Measurements from ENCODE around the gene GCH1.
"Not testable (repeated sequence)": the region's sequence is repeated elsewhere in the genome, so short reads cannot be mapped to it uniquely, and the experiment has no call there.

The GCH1 gene

GRCh38 chr14:54928216-54928615 is 25.6 kb upstream of the GCH1 start:
- no peak for DNase-seq (ENCODE audit: extremely low spot score)
- POLR2A ChIA-PET, result interaction anchor here (0.6 kb wide), 1 partner anchor 27 kb away, joined by 5 read pairs; no protein-coding TSS in a partner anchor
- no peak for TF ChIP-seq L3MBTL2 (conservative IDR thresholded peaks at IDR 0.05)
- TF ChIP-seq FOXM1 (IDR thresholded peaks at IDR 0.05; ENCODE audit: borderline replicate concordance), result no peak
- TF ChIP-seq SP1 (IDR thresholded peaks at IDR 0.05), result no peak
- no peak for TF ChIP-seq CTBP1 (IDR thresholded peaks at IDR 0.05; ENCODE audit: borderline replicate concordance)
- no peak for TF ChIP-seq HDGF (IDR thresholded peaks at IDR 0.05; ENCODE audit: borderline replicate concordance)
- CTCF ChIA-PET, result no interaction called here

- ChIA-PET CTCF (no interaction called here), POLR2A (no interaction called here)
- TF ChIP-seq FOXA1 (IDR thresholded peaks at IDR 0.05) (no peak), FOXK2 (IDR thresholded peaks at IDR 0.05) (no peak), HDGF (IDR thresholded peaks at IDR 0.05; ENCODE audit: borderline replicate concordance) (no peak), CTBP1 (IDR thresholded peaks at IDR 0.05; ENCODE audit: borderline replicate concordance) (no peak), BHLHE40 (IDR thresholded peaks at IDR 0.05; ENCODE audit: borderline replicate concordance) (no peak), SP1 (IDR thresholded peaks at IDR 0.05) (no peak), ELF4 (IDR thresholded peaks at IDR 0.05) (no peak), PKNOX1 (IDR thresholded peaks at IDR 0.05) (no peak), FOXM1 (IDR thresholded peaks at IDR 0.05; ENCODE audit: borderline replicate concordance) (no peak), TARDBP (IDR thresholded peaks at IDR 0.05) (no peak), L3MBTL2 (conservative IDR thresholded peaks at IDR 0.05) (no peak), NFRKB (IDR thresholded peaks at IDR 0.05) (no peak)
- DNase-seq (ENCODE audit: extremely low spot score), result no peak
Observed at GRCh38 chr14:54927551-54927950, 24.9 kb upstream of the GCH1 start.

DNA sequence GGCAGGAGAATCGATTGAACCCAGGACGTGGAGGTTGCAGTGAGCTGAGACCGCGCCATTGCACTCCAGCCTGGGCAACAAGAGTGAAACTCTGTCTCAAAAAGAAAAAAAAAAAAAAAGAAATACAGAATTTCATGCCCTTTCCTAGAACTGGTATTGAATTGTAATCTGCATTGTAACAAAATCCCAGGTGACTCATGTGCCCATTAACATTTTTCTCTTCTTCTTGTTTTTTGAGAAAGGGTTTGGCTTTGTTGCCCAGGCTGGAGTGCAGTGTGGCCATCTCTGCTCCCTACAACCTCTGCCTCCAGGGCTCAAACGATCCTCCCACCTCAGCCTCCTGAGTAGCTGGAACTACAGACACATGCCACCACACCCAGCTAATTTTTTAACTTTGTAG is 23.9 kb upstream of the GCH1 start:
- POLR2A ChIA-PET; CTCF ChIA-PET; DNase-seq (ENCODE audit: extremely low spot score): not testable (repeated sequence)

DNA sequence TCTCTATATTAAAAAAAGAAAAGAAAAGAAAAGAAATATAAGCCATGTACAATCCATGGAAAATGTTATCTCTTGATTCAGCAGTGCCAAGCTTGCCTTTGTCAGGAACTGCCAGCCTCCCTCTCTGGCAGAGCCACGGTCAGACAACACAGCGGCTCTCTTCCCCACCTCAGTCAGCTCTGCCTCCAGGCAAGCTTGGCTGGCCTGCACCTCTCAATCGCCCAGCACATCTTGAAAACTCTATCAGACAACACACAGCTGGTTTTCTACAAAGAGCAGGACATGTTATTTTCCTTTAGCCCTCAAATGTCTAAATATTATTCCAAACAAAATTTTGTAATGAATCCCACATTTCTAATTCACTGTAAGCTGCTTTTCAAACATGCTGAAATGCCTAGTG is 20.0 kb upstream of the GCH1 start:
- CTCF ChIA-PET, result no interaction called here
- POLR2A ChIA-PET, result no interaction called here
- TF ChIP-seq HDGF (IDR thresholded peaks at IDR 0.05; ENCODE audit: borderline replicate concordance) (no peak), SP1 (IDR thresholded peaks at IDR 0.05) (no peak), CTBP1 (IDR thresholded peaks at IDR 0.05; ENCODE audit: borderline replicate concordance) (no peak), BHLHE40 (IDR thresholded peaks at IDR 0.05; ENCODE audit: borderline replicate concordance) (no peak), FOXK2 (IDR thresholded peaks at IDR 0.05) (no peak), FOXA1 (IDR thresholded peaks at IDR 0.05) (no peak), L3MBTL2 (conservative IDR thresholded peaks at IDR 0.05) (no peak), TARDBP (IDR thresholded peaks at IDR 0.05) (no peak), ARNT (IDR thresholded peaks at IDR 0.05) (no peak), ZNF384 (IDR thresholded peaks at IDR 0.05) (no peak), LEF1 (IDR thresholded peaks at IDR 0.05; ENCODE audit: borderline replicate concordance) (no peak), SUZ12 (IDR thresholded peaks at IDR 0.05) (no peak), PKNOX1 (IDR thresholded peaks at IDR 0.05) (no peak), NFRKB (IDR thresholded peaks at IDR 0.05) (no peak), FOXM1 (IDR thresholded peaks at IDR 0.05; ENCODE audit: borderline replicate concordance) (no peak), ELF4 (IDR thresholded peaks at IDR 0.05) (no peak)
- no peak for DNase-seq (ENCODE audit: extremely low spot score)

DNA sequence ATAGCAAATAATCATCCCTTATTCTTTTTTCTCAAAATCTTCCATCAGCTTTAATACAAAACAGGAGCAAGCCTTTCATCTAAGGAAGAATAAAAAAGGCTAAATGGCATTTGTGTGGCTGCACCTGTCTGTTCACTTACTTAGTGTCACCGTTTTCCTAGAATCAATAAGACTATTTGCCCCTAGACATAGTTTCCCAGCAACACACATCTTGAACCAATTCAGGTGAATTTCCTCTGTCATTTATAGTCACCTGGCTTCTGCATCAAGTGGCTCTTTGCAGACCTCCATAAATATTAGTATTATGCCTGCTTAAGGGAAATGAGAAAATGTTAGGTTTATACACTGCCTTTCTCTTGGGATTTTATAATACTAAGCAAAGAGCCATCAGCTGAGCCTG is 17.4 kb upstream of the GCH1 start:
- no peak for TF ChIP-seq BHLHE40 (IDR thresholded peaks at IDR 0.05; ENCODE audit: borderline replicate concordance)
- TF ChIP-seq LEF1 (IDR thresholded peaks at IDR 0.05; ENCODE audit: borderline replicate concordance), result no peak
- TF ChIP-seq L3MBTL2 (conservative IDR thresholded peaks at IDR 0.05), result no peak
- TF ChIP-seq FOXM1 (IDR thresholded peaks at IDR 0.05; ENCODE audit: borderline replicate concordance), result no peak
- TF ChIP-seq ZNF384 (IDR thresholded peaks at IDR 0.05), result no peak
- TF ChIP-seq FOXK2 (IDR thresholded peaks at IDR 0.05), result no peak
- no peak for TF ChIP-seq CTBP1 (IDR thresholded peaks at IDR 0.05; ENCODE audit: borderline replicate concordance)
- no peak for TF ChIP-seq PKNOX1 (IDR thresholded peaks at IDR 0.05)
- TF ChIP-seq NFRKB (IDR thresholded peaks at IDR 0.05), result no peak
- TF ChIP-seq ELF4 (IDR thresholded peaks at IDR 0.05), result no peak
- no peak for TF ChIP-seq FOXA1 (IDR thresholded peaks at IDR 0.05)
- TF ChIP-seq SUZ12 (IDR thresholded peaks at IDR 0.05), result no peak
- TF ChIP-seq ARNT (IDR thresholded peaks at IDR 0.05), result no peak
- no peak for TF ChIP-seq SP1 (IDR thresholded peaks at IDR 0.05)
- no peak for TF ChIP-seq HDGF (IDR thresholded peaks at IDR 0.05; ENCODE audit: borderline replicate concordance)
- TF ChIP-seq TARDBP (IDR thresholded peaks at IDR 0.05), result no peak
- no peak for DNase-seq (ENCODE audit: extremely low spot score)
- ChIA-PET POLR2A (no interaction called here), CTCF (no interaction called here)

DNA sequence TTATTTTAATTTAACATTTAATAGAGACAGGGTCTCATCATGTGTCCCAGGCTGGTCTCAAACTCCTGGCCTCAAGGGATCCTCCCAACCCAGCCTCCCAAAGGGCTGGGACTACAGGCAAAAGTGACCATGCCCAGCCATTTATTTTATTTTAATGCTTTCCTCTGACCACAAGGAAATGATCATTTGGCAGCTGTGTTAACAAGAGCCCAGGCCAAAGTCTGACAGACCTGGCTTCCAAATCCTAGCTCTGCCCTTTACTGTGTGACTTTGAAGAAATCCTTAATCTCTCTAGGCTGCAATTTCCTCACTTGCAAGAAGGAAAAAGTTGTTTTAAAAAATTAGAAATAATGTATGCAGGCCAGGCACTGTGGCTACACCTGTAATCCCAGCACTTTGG is 16.7 kb upstream of the GCH1 start:
- DNase-seq (ENCODE audit: extremely low spot score), result no peak
- ChIA-PET POLR2A (no interaction called here), CTCF (no interaction called here)
- TF ChIP-seq ELF4 (IDR thresholded peaks at IDR 0.05) (no peak), HDGF (IDR thresholded peaks at IDR 0.05; ENCODE audit: borderline replicate concordance) (no peak), ARNT (IDR thresholded peaks at IDR 0.05) (no peak), LEF1 (IDR thresholded peaks at IDR 0.05; ENCODE audit: borderline replicate concordance) (no peak), NFRKB (IDR thresholded peaks at IDR 0.05) (no peak), TARDBP (IDR thresholded peaks at IDR 0.05) (no peak), BHLHE40 (IDR thresholded peaks at IDR 0.05; ENCODE audit: borderline replicate concordance) (no peak), L3MBTL2 (conservative IDR thresholded peaks at IDR 0.05) (no peak), SP1 (IDR thresholded peaks at IDR 0.05) (no peak), PKNOX1 (IDR thresholded peaks at IDR 0.05) (no peak), SUZ12 (IDR thresholded peaks at IDR 0.05) (no peak), ZNF384 (IDR thresholded peaks at IDR 0.05) (no peak), FOXM1 (IDR thresholded peaks at IDR 0.05; ENCODE audit: borderline replicate concordance) (no peak), FOXA1 (IDR thresholded peaks at IDR 0.05) (no peak), CTBP1 (IDR thresholded peaks at IDR 0.05; ENCODE audit: borderline replicate concordance) (no peak), FOXK2 (IDR thresholded peaks at IDR 0.05) (no peak)
